H1 (cell line): ENCODE results near the gene PARK7. TPM values are rescaled to one million over a fixed set of nuclear protein-coding genes. Genes with fewer than 3 reads are reported as not detected.

Source experiments
- CTCF ChIA-PET: fragments of 300-600 bp; sonication (Branson Sonifier 250); formaldehyde crosslinking; loops from one replicate; lab custom pipeline; 2021; ENCODE audit not compliant: partially characterized antibody; lab: Charles Lee
- POLR2A ChIA-PET: fragments of 300-600 bp; sonication (Branson Sonifier 250); formaldehyde crosslinking; loops from one replicate; lab custom pipeline; 2021; ENCODE audit warnings: inconsistent platforms; ENCODE audit not compliant: partially characterized antibody; lab: Charles Lee
- DNase-seq, 2 experiments: peaks; one replicate each; pipeline versions ENCODE4 v3.0.0 to v3.0.0-alpha.2; 2010 to 2022; ENCODE audit warnings: low spot score in 2 of 2, low read depth in 1 of 2, mixed read lengths in 1 of 2
- FAIRE-seq: peaks from 2 replicates; lab custom pipeline; 2011; peaks lifted over from hg19 to GRCh38; lab: Jason Lieb, UNC
- H2AFZ ChIP-seq: 2 replicates; pipeline ENCODE4 v1.8.1; 2012; ENCODE audit warnings: low read length, inconsistent platforms
- H2AK5ac ChIP-seq: 2 replicates; pipeline ENCODE4 v1.6.1; 2013; ENCODE audit warnings: low read depth, low read length
- H2BK120ac ChIP-seq: replicated peaks from 2 replicates; pipeline ENCODE3; 2013; ENCODE audit warnings: low read depth, low read length, inconsistent platforms
- H2BK12ac ChIP-seq: 2 replicates; pipeline ENCODE4 v1.6.1; 2013; ENCODE audit warnings: low read depth, low read length
- H2BK15ac ChIP-seq: 2 replicates; pipeline ENCODE4 v1.6.1; 2013; ENCODE audit warnings: low read length
- H2BK20ac ChIP-seq: 2 replicates; pipeline ENCODE4 v1.6.1; 2013; ENCODE audit warnings: low read length
- H2BK5ac ChIP-seq: 2 replicates; pipeline ENCODE4 v1.6.1; 2013; ENCODE audit warnings: low read depth, low read length
- H3K14ac ChIP-seq: 2 replicates; pipeline ENCODE4 v1.6.1; 2013; ENCODE audit warnings: inconsistent platforms; ENCODE audit not compliant: insufficient read length
- H3K18ac ChIP-seq: 2 replicates; pipeline ENCODE4 v1.6.1; 2013; ENCODE audit warnings: low read length; ENCODE audit errors: extremely low read depth
- H3K23ac ChIP-seq: 2 replicates; pipeline ENCODE4 v1.6.1; 2013; ENCODE audit warnings: inconsistent platforms; ENCODE audit not compliant: insufficient read length
- H3K23me2 ChIP-seq: 2 replicates; pipeline ENCODE4 v1.6.1; 2013; ENCODE audit warnings: low read depth, low read length
- H3K27ac ChIP-seq: 2 replicates; pipeline ENCODE4 v1.6.1; 2011; ENCODE audit warnings: low read depth, low read length, inconsistent platforms
- H3K27me3 ChIP-seq, 4 experiments: replicated peaks in 1 of 4; 1 replicate in 1 of 4; 2 replicates in 3 of 4; pipeline versions ENCODE4 v1.6.1 to v1.8.1; 2011 to 2013; ENCODE audit warnings: low read length in 3 of 4, mild to moderate bottlenecking in 3 of 4, inconsistent platforms in 2 of 4, mixed read lengths in 2 of 4, moderate library complexity in 1 of 4; ENCODE audit not compliant: control insufficient read depth in 3 of 4, insufficient read depth in 3 of 4; ENCODE audit errors: extremely low read depth in 1 of 4
- H3K36me3 ChIP-seq, 4 experiments: 2 replicates each; pipeline versions ENCODE4 v1.6.1 to v1.8.1; 2011 to 2013; ENCODE audit warnings: mild to moderate bottlenecking in 4 of 4, low read length in 3 of 4, moderate library complexity in 2 of 4, control low read depth in 1 of 4, inconsistent platforms in 1 of 4; ENCODE audit not compliant: insufficient read depth in 4 of 4, control insufficient read depth in 2 of 4
- H3K4ac ChIP-seq: replicated peaks from 2 replicates; pipeline ENCODE3; 2013; ENCODE audit warnings: low read length, low read depth, mixed read lengths, inconsistent platforms; ENCODE audit not compliant: insufficient read length
- H3K4me1 ChIP-seq, 4 experiments: replicated peaks in 1 of 4; 1 replicate in 1 of 4; 2 replicates in 3 of 4; pipeline versions ENCODE4 v1.6.1 to v1.8.1; 2011 to 2013; ENCODE audit warnings: low read length in 3 of 4, inconsistent platforms in 2 of 4, mixed read lengths in 1 of 4; ENCODE audit not compliant: insufficient read depth in 4 of 4, control insufficient read depth in 3 of 4
- H3K4me2 ChIP-seq, 2 experiments: 2 replicates each; pipeline versions ENCODE4 v1.6.1 to v1.8.1; 2011 to 2013; ENCODE audit warnings: low read depth in 2 of 2, low read length in 2 of 2, control low read depth in 1 of 2, inconsistent platforms in 1 of 2, mild to moderate bottlenecking in 1 of 2; ENCODE audit not compliant: insufficient read depth in 1 of 2
- H3K4me3 ChIP-seq, 4 experiments: fragments of 200-600, 300-600 bp in 1 of 4; sonication (generic), shearing (Covaris generic), sonication (Bioruptor Twin) in 1 of 4; 2 replicates each; pipeline versions ENCODE4 v1.5.1 to v1.8.1; 2011 to 2016; ENCODE audit warnings: low read length in 4 of 4, low read depth in 3 of 4, control low read depth in 2 of 4, inconsistent platforms in 2 of 4, mild to moderate bottlenecking in 2 of 4, mixed read lengths in 1 of 4, moderate library complexity in 1 of 4; ENCODE audit not compliant: insufficient read depth in 2 of 4; ENCODE audit errors: extremely low read depth in 1 of 4
- H3K56ac ChIP-seq: replicated peaks from 2 replicates; pipeline ENCODE3; 2013; ENCODE audit warnings: low read depth, mild to moderate bottlenecking, mixed read lengths, low read length, inconsistent platforms; ENCODE audit not compliant: insufficient read length
- H3K79me1 ChIP-seq: 2 replicates; pipeline ENCODE4 v1.6.1; 2013; ENCODE audit warnings: low read depth, low read length, control low read depth
- H3K79me2 ChIP-seq, 2 experiments: 2 replicates each; pipeline versions ENCODE4 v1.6.1 to v1.8.1; 2012 to 2013; ENCODE audit warnings: low read length in 2 of 2, mild to moderate bottlenecking in 2 of 2, inconsistent platforms in 1 of 2; ENCODE audit not compliant: insufficient read depth in 2 of 2, control insufficient read depth in 1 of 2
- H3K9ac ChIP-seq, 4 experiments: replicated peaks in 1 of 4; 1 replicate in 1 of 4; 2 replicates in 3 of 4; pipeline versions ENCODE4 v1.6.1 to v1.8.1; 2011 to 2013; ENCODE audit warnings: low read depth in 3 of 4, low read length in 3 of 4, control low read depth in 2 of 4, mild to moderate bottlenecking in 2 of 4, moderate library complexity in 2 of 4, inconsistent platforms in 1 of 4; ENCODE audit errors: extremely low read depth in 1 of 4
- H3K9me3 ChIP-seq, 2 experiments: 2 replicates each; pipeline versions ENCODE4 v1.6.1 to v1.8.1; 2012 to 2013; ENCODE audit warnings: mild to moderate bottlenecking in 2 of 2, moderate library complexity in 2 of 2, control low read depth in 1 of 2, inconsistent platforms in 1 of 2, low read depth in 1 of 2, low read length in 1 of 2, mixed read lengths in 1 of 2; ENCODE audit not compliant: insufficient read depth in 2 of 2
- H4K20me1 ChIP-seq, 2 experiments: replicated peaks in 1 of 2; 2 replicates each; pipeline versions ENCODE3 to v1.8.1; 2011 to 2013; ENCODE audit warnings: inconsistent platforms in 2 of 2, low read length in 2 of 2, mild to moderate bottlenecking in 1 of 2; ENCODE audit not compliant: insufficient read depth in 2 of 2, control insufficient read depth in 1 of 2
- H4K5ac ChIP-seq: 2 replicates; pipeline ENCODE4 v1.6.1; 2013; ENCODE audit warnings: low read length, low read depth, mixed read lengths, inconsistent platforms; ENCODE audit not compliant: insufficient read length
- H4K8ac ChIP-seq: 2 replicates; pipeline ENCODE4 v1.8.0; 2013; ENCODE audit warnings: mild to moderate bottlenecking, moderate library complexity, low read length, inconsistent platforms; ENCODE audit not compliant: insufficient read depth; ENCODE audit errors: extremely low read depth
- H4K91ac ChIP-seq: replicated peaks from 2 replicates; pipeline ENCODE3; 2013; ENCODE audit warnings: low read length, mixed read lengths, inconsistent platforms; ENCODE audit not compliant: insufficient read length
- CEBPB ChIP-seq: IDR thresholded peaks from 2 replicates; pipeline ENCODE4 v1.6.1; 2012; ENCODE audit warnings: low read depth, low read length
- WGBS, 2 experiments: shearing (Covaris generic) in 1 of 2; methylation state at CpG; one replicate each; pipeline versions ENCODE4 v1.1.6 to v1.1.7; 2013 to 2015; ENCODE audit warnings: low lambda C conversion rate in 2 of 2, mixed read lengths in 2 of 2, inconsistent platforms in 1 of 2, low coverage in 1 of 2, missing lambda C conversion rate in 1 of 2; ENCODE audit not compliant: insufficient replicate concordance in 2 of 2, insufficient coverage in 1 of 2, insufficient read length in 1 of 2; ENCODE audit errors: extremely low coverage in 1 of 2, missing lambda C conversion rate in 1 of 2; 5-methylcytosine and 5-hydroxymethylcytosine counted together
- polyA plus RNA-seq, 7 experiments: library from polyadenylated mRNA; depleted of rRNA in 3 of 7; stranded (reverse) in 5 of 7; unstranded in 2 of 7; fragments of >200 nt in 5 of 7; fragments of 200-250 nt in 2 of 7; gene quantifications; 1 replicate in 5 of 7; 2 replicates in 1 of 7; 4 replicates in 1 of 7; pipeline versions ENCODE4 v1.2.1 to v1.2.3, GENCODE V29; 2011 to 2013; ENCODE audit warnings: missing spikeins in 2 of 7, mixed read lengths in 2 of 7
- total RNA-seq: library from RNA; stranded (reverse); fragmentation: NEBNext Ultra II Directional; extraction: Animal tissue kit (Norgen Biotek cat#: 25700); gene quantifications from 2 replicates; pipeline ENCODE4 v1.2.1, GENCODE V29; 2021
- TF ChIP-seq, protein P1 (sequence below): IDR thresholded peaks from 2 replicates; pipeline ENCODE4 v1.6.1; 2012; ENCODE audit warnings: inconsistent platforms

PARK7 gene
- total and polyA plus RNA-seq, 2 of the 8 experiments (the other 6 are each of a cell fraction or from before 2014, with no cell fraction given): 206 to 383 TPM

DNA sequence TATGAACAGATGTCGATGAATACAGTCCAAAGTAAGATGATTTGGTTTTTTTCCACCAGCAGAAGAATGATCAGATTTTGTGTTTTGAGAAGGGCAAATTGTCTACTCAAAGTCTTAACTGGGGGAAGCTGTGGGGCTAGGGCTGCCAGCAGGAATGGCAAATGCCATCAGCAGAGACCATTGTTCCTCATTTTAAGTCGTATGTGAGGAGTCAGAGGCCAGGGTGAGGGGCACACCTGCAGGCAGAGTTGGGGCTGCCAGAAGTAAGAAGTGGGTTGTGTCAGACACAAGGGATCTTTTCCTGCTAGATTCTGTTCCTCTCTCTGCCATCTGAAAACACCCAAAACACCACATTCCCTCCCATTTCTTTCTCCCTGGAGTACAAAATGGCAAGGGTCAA lies 8.7 kb downstream of the PARK7 start:
- no peak overlapping the region for H3K18ac ChIP-seq
- no peak overlapping the region for H2BK20ac ChIP-seq
- no peak overlapping the region for H2BK120ac ChIP-seq
- peaks cover 4% of the 10 kb centered on the region; the same call in 1 of the 2 replicates for H3K79me1 ChIP-seq
- no peaks in the 10 kb centered on the region for H3K9me3 ChIP-seq
- H3K23me2 ChIP-seq: no peaks in the 10 kb centered on the region
- WGBS, 2 experiments: 87% methylated on average over 2 of the region's 2 CpGs; no CpG with 5 or more reads in 1 of the 2 experiments
- H2BK12ac ChIP-seq: no peak overlapping the region
- H3K56ac ChIP-seq: no peak overlapping the region
- H3K4me1 ChIP-seq: no peaks in the 10 kb centered on the region
- H2BK5ac ChIP-seq: no peak overlapping the region
- H3K36me3 ChIP-seq: peaks cover 18 to 70% (median 46%) of the 10 kb centered on the region in 4 experiments
- H2AK5ac ChIP-seq: no peak overlapping the region
- CTCF ChIA-PET: interaction anchor here (1.7 to 16.4 kb wide), 2 partner anchors 45 to 341 kb away, joined by 3 to 249 read pairs; no protein-coding TSS in a partner anchor
- TF ChIP-seq, protein P1, sequence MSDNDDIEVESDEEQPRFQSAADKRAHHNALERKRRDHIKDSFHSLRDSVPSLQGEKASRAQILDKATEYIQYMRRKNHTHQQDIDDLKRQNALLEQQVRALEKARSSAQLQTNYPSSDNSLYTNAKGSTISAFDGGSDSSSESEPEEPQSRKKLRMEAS: no peak
- no peak for TF ChIP-seq CEBPB
- H2BK15ac ChIP-seq: no peak overlapping the region
- no peak overlapping the region for H3K9ac ChIP-seq
- H3K27ac ChIP-seq: no peak overlapping the region
- H3K79me2 ChIP-seq: peaks cover 0 to 25% of the 10 kb centered on the region in 2 experiments; a peak in 2 of 4 replicates
- no peak overlapping the region for H3K4me3 ChIP-seq
- no peak overlapping the region for H3K4me2 ChIP-seq
- H3K27me3 ChIP-seq: no peaks in the 10 kb centered on the region
- H2AFZ ChIP-seq: no peak overlapping the region
- no peak overlapping the region for H3K4ac ChIP-seq
- H4K5ac ChIP-seq: no peak overlapping the region
- DNase-seq (no peak), FAIRE-seq (no peak)
- POLR2A ChIA-PET: interaction anchor here (1.3 kb wide), 1 partner anchor 9 kb away, joined by 3 read pairs; no protein-coding TSS in a partner anchor
- H3K14ac ChIP-seq: no peak overlapping the region
- H4K8ac ChIP-seq: no peak overlapping the region
- H4K20me1 ChIP-seq: peaks cover 5 to 6% of the 10 kb centered on the region in 2 experiments
- H4K91ac ChIP-seq: no peak overlapping the region
- no peak overlapping the region for H3K23ac ChIP-seq
